ENCODE data around the gene PANK4.

PANK4 gene

GRCh38 chr1:2548068-2548589 is 21.7 kb upstream of the PANK4 start:
- H3K4me3 ChIP-seq (ENCODE audit: low read depth, low read length): no peak overlapping the region
- ChIA-PET CTCF (interaction anchor here (0.6 to 8.6 kb wide), 38 partner anchors 10 to 880 kb away, joined by 3 to 138 read pairs (median 4); partner anchors contain the start of genes FAAP20, HES5, MORN1 and PANK4), POLR2A (no interaction called here)
- peak; percentile 95 for TF ChIP-seq CTCF (IDR thresholded peaks at IDR 0.05; ENCODE audit: insufficient read depth, low read length, missing control alignments)
- DNase-seq (ENCODE audit: low read depth, low spot score): no peak

GRCh38 chr1:2547210-2548067 is 21.0 kb upstream of the PANK4 start:
- CTCF ChIA-PET: interaction anchor here (0.7 to 8.6 kb wide), 32 partner anchors 11 to 877 kb away, joined by 3 to 138 read pairs (median 6); partner anchors contain the start of genes FAAP20, HES5, PANK4 and PEX10
- POLR2A ChIA-PET: interaction anchor here (0.7 kb wide), 1 partner anchor 136 kb away, joined by 4 read pairs; no protein-coding TSS in a partner anchor
- no peak for DNase-seq (ENCODE audit: low read depth, low spot score)

GRCh38 chr1:2546515-2547209 is 20.3 kb upstream of the PANK4 start:
- peak; percentile 0 for TF ChIP-seq CTCF (IDR thresholded peaks at IDR 0.05; ENCODE audit: insufficient read depth, low read length, missing control alignments)
- CTCF ChIA-PET: interaction anchor here (0.7 to 8.6 kb wide), 28 partner anchors 9 to 878 kb away, joined by 3 to 138 read pairs (median 6); partner anchors contain the start of genes FAAP20, HES5, PANK4 and PEX10
- no peak for DNase-seq (ENCODE audit: low read depth, low spot score)
- peak overlapping the region; percentile 57 for H3K4me3 ChIP-seq (ENCODE audit: low read depth, low read length)
- POLR2A ChIA-PET: interaction anchor here (0.7 to 1.1 kb wide), 3 partner anchors 13 to 135 kb away, joined by 3 to 4 read pairs (median 3); no protein-coding TSS in a partner anchor

More at GRCh38 chr1:2547210-2548067, 21.0 kb upstream of the PANK4 start:
- TF ChIP-seq CTCF (IDR thresholded peaks at IDR 0.05; ENCODE audit: insufficient read depth, low read length, missing control alignments): no peak
- H3K4me3 ChIP-seq (ENCODE audit: low read depth, low read length): peak overlapping the region; percentile 57

- DNase-seq (ENCODE audit: low read depth, low spot score): no peak
- peak overlapping the region; percentile 57 for H3K4me3 ChIP-seq (ENCODE audit: low read depth, low read length)
- TF ChIP-seq CTCF (IDR thresholded peaks at IDR 0.05; ENCODE audit: insufficient read depth, low read length, missing control alignments): no peak
- CTCF ChIA-PET: interaction anchor here (1.1 to 8.6 kb wide), 5 partner anchors 10 to 128 kb away, joined by 4 to 138 read pairs (median 5); partner anchors contain the start of gene TNFRSF14
- POLR2A ChIA-PET: interaction anchor here (0.9 to 1.1 kb wide), 2 partner anchors 12 to 38 kb away, joined by 3 read pairs; no protein-coding TSS in a partner anchor
These were observed 19.5 kb upstream of the PANK4 start for GRCh38 chr1:2545754-2546514.

GRCh38 chr1:2544875-2545640 is 18.7 kb upstream of the PANK4 start:
- TF ChIP-seq CTCF (IDR thresholded peaks at IDR 0.05; ENCODE audit: insufficient read depth, low read length, missing control alignments): no peak
- POLR2A ChIA-PET: interaction anchor here (1.1 to 1.6 kb wide), 3 partner anchors 10 to 19 kb away, joined by 3 to 6 read pairs (median 4); partner anchors contain the start of gene PANK4
- no peak overlapping the region for H3K4me3 ChIP-seq (ENCODE audit: low read depth, low read length)
- no peak for DNase-seq (ENCODE audit: low read depth, low spot score)
- CTCF ChIA-PET: interaction anchor here (1.1 to 8.6 kb wide), 7 partner anchors 11 to 350 kb away, joined by 3 to 138 read pairs (median 5); partner anchors contain the start of genes FAAP20, PEX10 and TNFRSF14
